Ishikawa (cell line): ENCODE results near the gene OGFOD1.

Experiments used
- CEBPB ChIP-seq: IDR thresholded peaks from 2 replicates; pipeline ENCODE4 v1.6.1; 2012
- CREB1 ChIP-seq: IDR thresholded peaks from 2 replicates; pipeline ENCODE4 v1.6.1; 2012; ENCODE audit warnings: low read depth
- EGR1 ChIP-seq: IDR thresholded peaks from 2 replicates; pipeline ENCODE4 v1.6.1; 2012
- EP300 ChIP-seq: IDR thresholded peaks from 2 replicates; pipeline ENCODE4 v1.6.1; 2012; ENCODE audit warnings: borderline replicate concordance
- FOXM1 ChIP-seq: IDR thresholded peaks from 2 replicates; pipeline ENCODE4 v1.6.1; 2012; ENCODE audit warnings: low read depth, borderline replicate concordance
- MAX ChIP-seq: IDR thresholded peaks from 2 replicates; pipeline ENCODE4 v1.6.1; 2012
- NFIC ChIP-seq: IDR thresholded peaks from 2 replicates; pipeline ENCODE4 v1.6.1; 2012
- RAD21 ChIP-seq: IDR thresholded peaks from 2 replicates; pipeline ENCODE4 v1.6.1; 2012; ENCODE audit warnings: low read depth
- REST ChIP-seq: IDR thresholded peaks from 2 replicates; pipeline ENCODE4 v1.6.1; 2012; ENCODE audit warnings: low read depth, mild to moderate bottlenecking
- TAF1 ChIP-seq: IDR thresholded peaks from 2 replicates; pipeline ENCODE4 v1.6.1; 2012; ENCODE audit warnings: low read depth, mild to moderate bottlenecking
- TCF12 ChIP-seq: IDR thresholded peaks from 2 replicates; pipeline ENCODE4 v1.6.1; 2012; ENCODE audit warnings: low read depth
- TEAD4 ChIP-seq: IDR thresholded peaks from 2 replicates; pipeline ENCODE4 v1.6.1; 2012
- USF1 ChIP-seq: IDR thresholded peaks from 2 replicates; pipeline ENCODE4 v1.6.1; 2012
- YY1 ChIP-seq: IDR thresholded peaks from 2 replicates; pipeline ENCODE4 v1.6.1; 2012; ENCODE audit warnings: low read depth
- ZBTB7A ChIP-seq: IDR thresholded peaks from 2 replicates; pipeline ENCODE4 v1.6.1; 2012; ENCODE audit warnings: low read depth

The OGFOD1 gene

GRCh38 chr16:56463153-56463552 is 11.8 kb downstream of the OGFOD1 start:
- TF ChIP-seq EGR1 (no peak), TEAD4 (no peak), FOXM1 (no peak), TAF1 (no peak), YY1 (no peak), TCF12 (no peak), EP300 (no peak), ZBTB7A (no peak), USF1 (no peak), REST (no peak), RAD21 (no peak), MAX (no peak), CREB1 (no peak), CEBPB (no peak)

- no peak for TF ChIP-seq TEAD4
- TF ChIP-seq REST, result no peak
- no peak for TF ChIP-seq TAF1
- no peak for TF ChIP-seq EP300
- TF ChIP-seq USF1, result no peak
- TF ChIP-seq CREB1, result no peak
- TF ChIP-seq NFIC, result no peak
- no peak for TF ChIP-seq YY1
- no peak for TF ChIP-seq TCF12
- TF ChIP-seq EGR1, result no peak
- no peak for TF ChIP-seq ZBTB7A
- no peak for TF ChIP-seq RAD21
- TF ChIP-seq CEBPB, result no peak
- TF ChIP-seq FOXM1, result no peak
- no peak for TF ChIP-seq MAX
These were observed 15.0 kb downstream of the OGFOD1 start for GRCh38 chr16:56466344-56466743.

GRCh38 chr16:56468800-56469199 is 17.4 kb downstream of the OGFOD1 start:
- TF ChIP-seq TAF1, result no peak

- no peak for TF ChIP-seq REST
- TF ChIP-seq EP300, result no peak
These were observed 18.4 kb downstream of the OGFOD1 start for GRCh38 chr16:56469748-56470147.

GRCh38 chr16:56470232-56470631 is 18.9 kb downstream of the OGFOD1 start:
- no peak for TF ChIP-seq EP300
- no peak for TF ChIP-seq TAF1
- TF ChIP-seq ZBTB7A, result no peak
- no peak for TF ChIP-seq USF1
- TF ChIP-seq REST, result no peak
- TF ChIP-seq CREB1, result no peak
- TF ChIP-seq NFIC, result no peak
- no peak for TF ChIP-seq TEAD4
- no peak for TF ChIP-seq TCF12
- no peak for TF ChIP-seq RAD21
- no peak for TF ChIP-seq EGR1
- no peak for TF ChIP-seq YY1
- TF ChIP-seq MAX, result no peak
